Aortic smooth muscle cell (primary cell): ENCODE results near the gene TCEAL5. TPM values are rescaled to one million over a fixed set of nuclear protein-coding genes. Genes with fewer than 3 reads are reported as not detected.

Experiments
- total RNA-seq: library from RNA; depleted of rRNA; stranded (reverse); fragments of >200 nt; gene quantifications from 2 replicates; pipeline ENCODE4 v1.2.3, GENCODE V29; 2014

Gene TCEAL5
- not detected in 2 replicates for total RNA-seq

GRCh38 chrX:103276581-103277002 is at the start of gene TCEAL5:
Gene TCEAL5 (minus strand): TSS chrX:103276750. CDS start chrX:103274563, 2,187 bp downstream.

GRCh38 chrX:103310555-103311398 is 34.2 kb upstream of the TCEAL5 start, which contains the start of gene BEX2:
Gene BEX2 (minus strand): TSS chrX:103310990. CDS start chrX:103309976, 1,014 bp downstream.

GRCh38 chrX:103254921-103255493 is 21.5 kb downstream of the TCEAL5 start, which contains the start of gene TCEAL8:
Gene TCEAL8 (minus strand): TSS chrX:103255155. CDS start chrX:103253979, 1,176 bp downstream.

Other genes starting within 250 kb of the TCEAL5 start
- gene BEX1, start 212.6 kb downstream of the TCEAL5 start, total RNA-seq, result not detected in 2 replicates
- gene NXF3, start 183.6 kb downstream of the TCEAL5 start, total RNA-seq, result not detected in 2 replicates
- 12.2 and 12.6 TPM in 2 replicates for gene BEX4, start 61.6 kb downstream of the TCEAL5 start, total RNA-seq
- gene TCEAL8, start 21.6 kb downstream of the TCEAL5 start, total RNA-seq, result 115 and 131 TPM in 2 replicates
- gene BEX2, start 34.2 kb upstream of the TCEAL5 start, total RNA-seq, result 0.68 and 0.79 TPM in 2 replicates
- gene TCEAL7, start 53.5 kb upstream of the TCEAL5 start, total RNA-seq, result 25.2 and 27.7 TPM in 2 replicates
- gene TCEAL9, start 79.8 kb upstream of the TCEAL5 start, total RNA-seq, result 184 and 202 TPM in 2 replicates
- 344 and 392 TPM in 2 replicates for gene BEX3, start 99.8 kb upstream of the TCEAL5 start, total RNA-seq
- 0.12 TPM in 1 of 2 replicates, not detected in the other for gene RAB40A, start 242.7 kb upstream of the TCEAL5 start, total RNA-seq